HL-60/S4 treated with phorbol 12-myristate 13-acetate at 8.2 ng/mL for 4 days and 3 days (cell line): ENCODE results near the gene KRTCAP2.
"Not testable (repeated sequence)": the region's sequence is repeated elsewhere in the genome, so short reads cannot be mapped to it uniquely, and the experiment has no call there.

Experiments used
- in situ Hi-C: fragments of 300-500 bp; cut with MboI; formaldehyde crosslinking; loops from 2 replicates; pipeline ENCODE4 v1.15.0; 2022; ENCODE audit warnings: low sequenced_read_pairs

KRTCAP2 gene

DNA sequence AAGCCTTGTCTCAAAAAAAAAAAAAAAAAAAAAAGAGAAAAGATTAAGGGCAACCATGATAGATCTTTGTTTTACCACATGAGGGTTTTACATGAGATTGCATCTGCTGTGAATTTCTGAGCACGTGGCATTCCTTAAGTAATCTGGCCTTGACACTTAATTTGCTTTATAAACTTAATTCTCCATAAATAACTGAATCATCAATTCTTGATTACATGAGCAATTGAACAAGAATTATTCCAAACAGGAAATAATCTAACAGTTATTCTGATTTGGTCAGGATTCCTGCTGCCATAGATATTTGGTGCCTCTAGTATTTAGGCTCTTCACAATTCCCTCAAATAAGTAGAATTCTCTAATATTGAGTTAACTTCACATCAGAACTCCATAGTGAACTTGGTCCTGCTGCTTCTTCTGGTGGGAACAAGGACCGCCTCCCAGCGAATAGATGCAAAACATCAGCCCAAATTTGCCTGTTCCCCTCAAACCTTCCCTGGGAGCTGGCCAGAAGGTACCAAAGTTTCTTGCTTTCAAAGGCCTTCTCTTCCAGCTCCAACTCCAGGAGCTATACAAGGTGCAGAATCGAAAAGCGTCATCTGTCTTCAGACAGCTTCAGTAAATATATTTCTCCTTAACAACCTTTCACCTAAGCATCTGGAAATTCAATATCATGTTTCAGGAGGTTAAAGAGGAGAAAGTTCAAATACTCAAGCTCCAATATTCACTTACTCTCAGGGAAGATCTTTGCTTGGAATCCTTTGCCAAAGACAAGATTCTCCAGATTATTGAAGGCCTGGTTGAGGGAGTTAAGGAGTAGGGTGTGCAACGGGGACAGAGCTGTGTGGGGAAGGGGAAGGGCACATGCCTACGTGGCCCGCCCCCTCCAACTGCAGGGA, 1.0 kb downstream of the KRTCAP2 start:
- in situ Hi-C loops: no loop called here

DNA sequence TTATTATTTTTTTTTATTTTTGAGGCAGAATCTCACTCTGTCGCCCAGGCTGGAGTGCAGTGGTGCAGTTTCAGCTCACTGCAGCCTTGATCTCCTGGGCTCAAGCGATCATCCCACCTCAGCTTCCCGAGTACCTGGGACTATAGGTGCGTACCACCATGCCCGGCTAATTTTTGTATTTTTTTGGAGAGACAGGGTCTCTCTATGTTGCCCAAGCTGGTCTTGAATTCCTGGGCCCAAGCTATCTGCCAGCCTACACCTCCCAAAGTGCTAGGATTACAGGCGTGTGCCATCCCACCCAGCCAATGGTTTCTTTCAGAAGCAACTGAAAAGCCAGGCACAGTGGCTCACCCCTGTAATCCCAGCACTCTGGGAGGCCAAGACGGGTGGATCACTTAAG, 2.3 kb downstream of the KRTCAP2 start:
- in situ Hi-C loops: no loop called here

- in situ Hi-C loops: no loop called here
Observed at GRCh38 chr1:155170101-155170785, 2.9 kb downstream of the KRTCAP2 start.

DNA sequence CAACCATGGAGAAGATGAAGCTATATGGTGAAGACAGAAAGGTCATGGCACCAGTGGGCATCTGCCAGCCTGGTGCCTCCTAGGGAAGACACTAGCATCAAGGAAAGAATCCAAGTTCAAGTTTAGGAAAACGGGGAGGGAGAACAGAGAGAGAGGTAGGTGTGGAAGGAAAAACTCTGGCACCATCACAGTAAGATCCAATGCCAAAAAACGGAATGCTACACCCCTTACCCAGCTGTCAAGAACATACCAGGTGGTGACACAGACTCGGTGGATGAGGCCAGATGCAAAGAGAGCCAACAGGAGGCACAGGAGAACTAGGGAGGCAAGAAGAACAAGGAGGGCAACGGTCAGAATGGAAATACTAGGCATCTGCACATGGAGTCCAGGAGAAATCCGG, 3.6 kb downstream of the KRTCAP2 start:
- in situ Hi-C loops: loop anchor here (5.0 kb wide), 1 partner anchor 72 kb away; no protein-coding TSS in a partner anchor

- in situ Hi-C loops: loop anchor here (5.0 kb wide), 1 partner anchor 71 kb away; no protein-coding TSS in a partner anchor
Observed at GRCh38 chr1:155168456-155169210, 4.5 kb downstream of the KRTCAP2 start.

- in situ Hi-C loops: loop anchor here (5.0 kb wide), 1 partner anchor 71 kb away; no protein-coding TSS in a partner anchor
Observed at GRCh38 chr1:155168105-155168445, 5.0 kb downstream of the KRTCAP2 start.

DNA sequence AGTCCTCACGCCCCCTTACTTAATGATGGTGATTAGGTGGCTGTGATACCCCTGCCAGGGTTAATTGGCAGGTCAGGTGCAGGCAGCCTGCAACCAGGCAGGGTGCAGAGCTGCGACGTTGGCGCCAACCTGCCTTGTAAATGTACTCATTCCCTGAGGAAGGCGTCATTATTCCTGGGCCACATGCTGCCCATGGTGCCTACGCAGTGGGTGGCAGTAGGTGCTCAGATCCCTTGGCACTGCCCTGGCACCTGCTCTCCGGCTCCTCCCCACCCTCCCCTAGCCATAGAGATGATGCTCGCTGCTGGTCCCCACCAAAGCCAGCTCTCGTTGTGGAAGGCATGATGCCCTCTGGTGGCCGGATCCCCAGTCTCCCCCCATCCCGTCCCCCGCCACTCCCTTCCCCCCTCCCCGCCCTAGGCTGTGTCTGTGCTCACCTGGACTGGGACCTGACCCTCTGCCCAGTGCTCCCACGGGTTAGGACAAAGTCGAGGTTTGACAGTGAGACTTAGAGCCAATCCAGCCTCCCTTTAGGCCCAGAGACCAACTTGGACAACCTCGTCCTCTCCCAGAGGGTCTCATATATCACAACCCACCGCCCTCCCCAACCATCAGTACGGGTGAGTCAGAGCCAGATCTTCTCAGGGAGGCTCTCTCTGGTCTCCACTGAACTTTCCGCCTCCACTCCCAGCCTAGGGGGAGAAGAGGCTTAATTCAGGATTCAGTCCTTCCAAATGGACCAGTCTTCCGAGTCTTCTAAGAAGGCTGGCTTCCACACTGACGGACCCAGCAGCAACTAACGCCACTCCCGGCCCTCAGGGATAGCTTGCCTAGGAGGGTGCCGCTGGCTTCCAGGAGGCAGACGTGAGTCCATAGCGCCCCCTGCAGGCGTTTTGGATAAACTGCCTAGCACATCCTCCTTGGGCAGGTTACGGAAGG, 5.7 kb downstream of the KRTCAP2 start:
- in situ Hi-C loops: loop anchor here (5.0 kb wide), 1 partner anchor 70 kb away; no protein-coding TSS in a partner anchor

DNA sequence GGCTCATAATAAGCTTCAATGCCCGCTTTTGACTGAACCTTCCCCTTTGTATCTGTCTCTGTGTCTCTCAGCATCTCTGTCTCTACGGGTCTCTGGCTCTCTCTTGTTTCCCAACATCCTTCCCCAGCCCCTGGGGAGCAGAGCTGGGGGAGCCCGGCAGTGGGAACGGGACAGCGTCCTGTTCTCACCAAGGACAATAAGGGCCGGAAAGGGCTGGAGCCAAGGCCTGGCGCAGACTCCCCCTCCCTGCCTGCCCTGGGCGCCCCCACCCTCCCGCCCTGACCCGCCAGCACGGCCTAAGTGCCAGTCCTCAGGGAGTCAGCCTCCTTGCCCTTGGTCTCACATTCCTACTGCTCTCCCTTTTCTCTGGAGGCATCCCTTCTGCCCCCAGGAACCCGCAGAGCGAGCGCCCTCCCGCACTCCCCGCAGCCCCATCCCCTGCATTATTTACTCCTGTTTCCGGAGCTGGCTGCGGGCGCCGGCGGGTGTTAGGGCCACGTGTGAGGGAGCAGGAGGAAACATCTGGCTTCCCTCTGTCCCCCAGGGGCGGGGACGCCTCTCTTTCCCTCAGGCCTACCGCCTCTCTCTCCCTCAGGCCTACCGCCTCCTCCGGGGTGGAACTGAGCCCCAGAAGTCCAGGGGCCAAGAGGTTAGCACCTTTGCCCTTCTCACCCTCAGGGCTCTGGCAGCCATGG, 6.5 kb downstream of the KRTCAP2 start:
- in situ Hi-C loops: loop anchor here (5.0 kb wide), 1 partner anchor 69 kb away; no protein-coding TSS in a partner anchor

- in situ Hi-C loops: loop anchor here (5.0 kb wide), 1 partner anchor 69 kb away; no protein-coding TSS in a partner anchor
Observed at GRCh38 chr1:155166051-155166470, 7.0 kb downstream of the KRTCAP2 start.

DNA sequence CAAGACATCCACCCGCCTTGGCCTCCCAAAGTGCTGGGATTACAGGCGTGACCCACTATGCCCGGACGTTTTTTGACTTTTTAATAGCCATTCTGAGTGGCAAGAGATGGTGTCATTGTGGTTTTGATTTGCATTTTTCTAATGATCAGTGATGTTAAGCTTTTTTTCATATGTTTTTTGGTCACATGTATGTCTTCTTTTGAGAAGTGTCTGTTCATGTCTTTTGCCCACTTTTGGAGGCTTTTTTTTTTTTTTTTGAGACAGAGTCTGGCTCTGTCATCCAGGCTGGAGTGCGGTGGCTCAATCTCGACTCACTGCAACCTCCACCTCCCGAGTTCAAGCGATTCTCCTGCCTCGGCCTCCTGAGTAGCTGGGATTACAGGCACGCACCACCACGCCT, 8.5 kb downstream of the KRTCAP2 start:
- in situ Hi-C loops: loop anchor here (5.0 kb wide), 1 partner anchor 67 kb away; no protein-coding TSS in a partner anchor

GRCh38 chr1:155163785-155164184, 9.3 kb downstream of the KRTCAP2 start:
- in situ Hi-C loops: not testable (repeated sequence)

DNA sequence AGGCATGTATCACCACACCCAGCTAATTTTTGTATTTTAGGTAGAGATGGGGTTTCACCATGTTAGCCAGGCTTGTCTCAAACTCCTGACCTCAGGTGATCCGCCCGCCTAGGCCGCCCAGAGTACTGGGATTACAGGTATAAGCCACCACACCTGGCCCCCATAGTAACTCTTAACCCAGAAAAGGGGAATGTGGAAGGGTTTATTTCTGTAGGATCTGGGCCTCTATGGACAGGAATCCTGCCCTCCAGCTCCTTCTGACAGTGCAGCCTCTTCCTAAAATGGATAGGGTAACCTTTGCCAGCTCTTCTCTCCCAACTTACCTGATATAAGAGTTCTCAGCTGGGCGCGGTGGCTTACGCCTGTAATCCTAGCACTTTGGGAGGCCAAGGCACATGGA, 10.5 kb downstream of the KRTCAP2 start:
- in situ Hi-C loops: not testable (repeated sequence)

GRCh38 chr1:155160128-155160527, 13.0 kb downstream of the KRTCAP2 start:
- in situ Hi-C loops: no loop called here

DNA sequence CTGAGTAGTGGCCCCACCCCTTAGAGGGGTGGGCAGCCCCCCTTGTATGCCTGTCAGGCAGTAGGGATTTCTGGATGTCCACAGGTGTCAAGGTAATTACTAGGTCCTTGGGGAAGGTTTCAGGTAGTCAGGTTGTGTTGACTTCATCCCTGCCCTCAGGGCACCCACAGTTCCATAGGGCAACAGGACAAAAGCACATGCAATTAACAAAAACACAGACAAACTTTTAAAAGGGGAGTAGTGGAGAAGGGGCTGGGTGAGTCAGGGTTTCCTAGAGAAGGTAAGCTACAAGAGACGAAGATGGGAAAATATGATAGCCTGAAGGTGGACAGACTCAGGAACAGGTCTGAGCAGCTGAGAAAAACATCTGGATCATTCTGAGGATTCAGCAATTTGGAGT, 14.1 kb downstream of the KRTCAP2 start:
- in situ Hi-C loops: no loop called here

DNA sequence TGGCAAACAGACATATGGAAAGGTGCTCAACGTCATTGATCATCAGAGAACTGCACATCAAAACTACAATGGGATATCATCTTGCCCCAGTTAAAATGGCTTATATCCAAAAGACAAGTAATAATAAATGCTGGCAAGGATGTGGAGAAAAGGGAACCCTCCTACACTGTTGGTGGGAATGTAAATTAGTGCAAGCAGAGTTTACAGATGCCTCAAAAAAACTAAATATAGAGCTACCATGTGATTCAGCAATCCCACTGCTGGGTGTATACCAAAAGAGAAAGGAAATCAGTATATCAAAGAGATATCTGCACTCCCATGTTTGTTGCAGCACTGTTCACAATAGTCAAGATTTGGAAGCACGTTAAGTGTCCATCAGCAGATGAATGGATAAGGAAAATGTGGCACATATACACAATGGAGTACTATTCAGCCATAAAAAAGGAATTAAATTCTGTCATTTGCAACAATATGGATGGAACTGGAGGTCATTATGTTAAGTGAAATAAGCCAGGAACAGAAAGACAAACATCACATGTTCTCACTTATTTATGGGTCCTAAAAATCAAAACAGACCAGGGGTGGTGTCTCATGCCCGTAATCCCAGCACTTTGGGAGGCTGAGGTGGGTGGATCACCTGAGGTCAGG, 17.0 kb downstream of the KRTCAP2 start:
- in situ Hi-C loops: not testable (repeated sequence)

DNA sequence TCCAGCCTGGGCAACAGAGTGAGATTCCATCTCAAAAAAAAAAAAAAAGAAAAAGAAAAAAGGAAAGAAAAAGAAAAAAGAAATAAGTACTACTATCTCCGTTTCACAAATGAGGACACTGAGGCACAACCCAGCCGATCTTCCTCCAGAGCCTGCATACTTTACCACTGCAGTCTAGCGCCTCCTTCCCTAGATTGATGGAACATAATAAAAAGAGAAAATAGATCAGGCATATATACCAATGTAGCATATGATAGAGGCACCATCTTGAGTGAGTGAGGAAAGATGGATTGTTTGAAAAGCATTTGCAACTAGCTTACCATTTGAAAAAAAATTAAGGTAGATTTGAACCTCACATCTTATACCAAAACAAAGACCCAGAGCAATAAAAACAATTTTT, 27.6 kb downstream of the KRTCAP2 start:
- in situ Hi-C loops: no loop called here

GRCh38 chr1:155141749-155142148, 31.4 kb downstream of the KRTCAP2 start:
- in situ Hi-C loops: no loop called here

DNA sequence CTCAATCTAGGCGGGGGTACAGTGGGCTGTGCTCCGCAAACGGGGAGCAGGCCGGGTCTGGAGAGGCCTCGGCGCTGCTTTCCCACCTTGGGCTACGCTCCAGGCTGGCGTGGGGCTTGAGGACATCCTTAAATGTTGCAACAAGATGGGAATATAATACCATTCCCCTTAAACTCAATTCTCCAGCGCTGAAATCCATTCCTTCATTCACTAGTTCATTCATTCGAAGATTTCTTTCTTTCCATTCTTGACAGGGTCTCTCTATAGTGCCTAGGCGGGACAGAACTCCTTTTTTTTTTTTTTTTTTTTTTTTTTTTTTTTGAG, 32.5 kb downstream of the KRTCAP2 start:
- in situ Hi-C loops: no loop called here
